Ishikawa (cell line): ENCODE results near the gene DMWD.

Experiments
- CEBPB ChIP-seq: IDR thresholded peaks from 2 replicates; pipeline ENCODE4 v1.6.1; 2012
- CREB1 ChIP-seq: IDR thresholded peaks from 2 replicates; pipeline ENCODE4 v1.6.1; 2012; ENCODE audit warnings: low read depth
- EGR1 ChIP-seq: IDR thresholded peaks from 2 replicates; pipeline ENCODE4 v1.6.1; 2012
- EP300 ChIP-seq: IDR thresholded peaks from 2 replicates; pipeline ENCODE4 v1.6.1; 2012; ENCODE audit warnings: borderline replicate concordance
- FOXM1 ChIP-seq: IDR thresholded peaks from 2 replicates; pipeline ENCODE4 v1.6.1; 2012; ENCODE audit warnings: low read depth, borderline replicate concordance
- NFIC ChIP-seq: IDR thresholded peaks from 2 replicates; pipeline ENCODE4 v1.6.1; 2012
- RAD21 ChIP-seq: IDR thresholded peaks from 2 replicates; pipeline ENCODE4 v1.6.1; 2012; ENCODE audit warnings: low read depth
- TAF1 ChIP-seq: IDR thresholded peaks from 2 replicates; pipeline ENCODE4 v1.6.1; 2012; ENCODE audit warnings: low read depth, mild to moderate bottlenecking
- TCF12 ChIP-seq: IDR thresholded peaks from 2 replicates; pipeline ENCODE4 v1.6.1; 2012; ENCODE audit warnings: low read depth
- TEAD4 ChIP-seq: IDR thresholded peaks from 2 replicates; pipeline ENCODE4 v1.6.1; 2012
- YY1 ChIP-seq: IDR thresholded peaks from 2 replicates; pipeline ENCODE4 v1.6.1; 2012; ENCODE audit warnings: low read depth
- ZBTB7A ChIP-seq: IDR thresholded peaks from 2 replicates; pipeline ENCODE4 v1.6.1; 2012; ENCODE audit warnings: low read depth
- TF ChIP-seq, protein P1 (sequence below): IDR thresholded peaks from 2 replicates; pipeline ENCODE4 v1.6.1; 2012
- TF ChIP-seq, protein P2 (sequence below): IDR thresholded peaks from 2 replicates; pipeline ENCODE4 v1.6.1; 2012; ENCODE audit warnings: low read depth, mild to moderate bottlenecking
- TF ChIP-seq, protein P3 (sequence below): IDR thresholded peaks from 2 replicates; pipeline ENCODE4 v1.6.1; 2012

DMWD gene

DNA sequence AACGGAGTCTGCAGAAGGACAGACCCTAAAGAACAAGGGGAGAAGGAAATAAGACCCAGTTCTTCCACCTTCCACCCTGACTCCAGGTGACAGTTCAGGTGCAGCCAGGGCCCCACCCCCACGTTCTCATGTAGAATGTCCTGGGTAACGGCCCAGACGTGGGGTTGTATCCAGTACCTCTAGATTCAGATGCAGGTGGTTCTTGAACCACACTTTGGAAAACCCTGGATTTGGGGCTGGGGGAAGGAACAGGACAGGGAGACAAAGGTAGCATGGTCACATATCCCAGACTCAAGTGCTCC, 12.5 kb downstream of the DMWD start:
- TF ChIP-seq CREB1 (no peak), EP300 (no peak), TEAD4 (no peak), TAF1 (no peak), YY1 (no peak), FOXM1 (no peak), TCF12 (no peak), RAD21 (no peak), EGR1 (no peak), CEBPB (no peak), NFIC (no peak), ZBTB7A (no peak)
- TF ChIP-seq, protein P1, sequence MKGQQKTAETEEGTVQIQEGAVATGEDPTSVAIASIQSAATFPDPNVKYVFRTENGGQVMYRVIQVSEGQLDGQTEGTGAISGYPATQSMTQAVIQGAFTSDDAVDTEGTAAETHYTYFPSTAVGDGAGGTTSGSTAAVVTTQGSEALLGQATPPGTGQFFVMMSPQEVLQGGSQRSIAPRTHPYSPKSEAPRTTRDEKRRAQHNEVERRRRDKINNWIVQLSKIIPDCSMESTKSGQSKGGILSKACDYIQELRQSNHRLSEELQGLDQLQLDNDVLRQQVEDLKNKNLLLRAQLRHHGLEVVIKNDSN, result no peak
- TF ChIP-seq, protein P2, sequence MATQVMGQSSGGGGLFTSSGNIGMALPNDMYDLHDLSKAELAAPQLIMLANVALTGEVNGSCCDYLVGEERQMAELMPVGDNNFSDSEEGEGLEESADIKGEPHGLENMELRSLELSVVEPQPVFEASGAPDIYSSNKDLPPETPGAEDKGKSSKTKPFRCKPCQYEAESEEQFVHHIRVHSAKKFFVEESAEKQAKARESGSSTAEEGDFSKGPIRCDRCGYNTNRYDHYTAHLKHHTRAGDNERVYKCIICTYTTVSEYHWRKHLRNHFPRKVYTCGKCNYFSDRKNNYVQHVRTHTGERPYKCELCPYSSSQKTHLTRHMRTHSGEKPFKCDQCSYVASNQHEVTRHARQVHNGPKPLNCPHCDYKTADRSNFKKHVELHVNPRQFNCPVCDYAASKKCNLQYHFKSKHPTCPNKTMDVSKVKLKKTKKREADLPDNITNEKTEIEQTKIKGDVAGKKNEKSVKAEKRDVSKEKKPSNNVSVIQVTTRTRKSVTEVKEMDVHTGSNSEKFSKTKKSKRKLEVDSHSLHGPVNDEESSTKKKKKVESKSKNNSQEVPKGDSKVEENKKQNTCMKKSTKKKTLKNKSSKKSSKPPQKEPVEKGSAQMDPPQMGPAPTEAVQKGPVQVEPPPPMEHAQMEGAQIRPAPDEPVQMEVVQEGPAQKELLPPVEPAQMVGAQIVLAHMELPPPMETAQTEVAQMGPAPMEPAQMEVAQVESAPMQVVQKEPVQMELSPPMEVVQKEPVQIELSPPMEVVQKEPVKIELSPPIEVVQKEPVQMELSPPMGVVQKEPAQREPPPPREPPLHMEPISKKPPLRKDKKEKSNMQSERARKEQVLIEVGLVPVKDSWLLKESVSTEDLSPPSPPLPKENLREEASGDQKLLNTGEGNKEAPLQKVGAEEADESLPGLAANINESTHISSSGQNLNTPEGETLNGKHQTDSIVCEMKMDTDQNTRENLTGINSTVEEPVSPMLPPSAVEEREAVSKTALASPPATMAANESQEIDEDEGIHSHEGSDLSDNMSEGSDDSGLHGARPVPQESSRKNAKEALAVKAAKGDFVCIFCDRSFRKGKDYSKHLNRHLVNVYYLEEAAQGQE, result no peak
- TF ChIP-seq, protein P3, sequence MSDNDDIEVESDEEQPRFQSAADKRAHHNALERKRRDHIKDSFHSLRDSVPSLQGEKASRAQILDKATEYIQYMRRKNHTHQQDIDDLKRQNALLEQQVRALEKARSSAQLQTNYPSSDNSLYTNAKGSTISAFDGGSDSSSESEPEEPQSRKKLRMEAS, result no peak

DNA sequence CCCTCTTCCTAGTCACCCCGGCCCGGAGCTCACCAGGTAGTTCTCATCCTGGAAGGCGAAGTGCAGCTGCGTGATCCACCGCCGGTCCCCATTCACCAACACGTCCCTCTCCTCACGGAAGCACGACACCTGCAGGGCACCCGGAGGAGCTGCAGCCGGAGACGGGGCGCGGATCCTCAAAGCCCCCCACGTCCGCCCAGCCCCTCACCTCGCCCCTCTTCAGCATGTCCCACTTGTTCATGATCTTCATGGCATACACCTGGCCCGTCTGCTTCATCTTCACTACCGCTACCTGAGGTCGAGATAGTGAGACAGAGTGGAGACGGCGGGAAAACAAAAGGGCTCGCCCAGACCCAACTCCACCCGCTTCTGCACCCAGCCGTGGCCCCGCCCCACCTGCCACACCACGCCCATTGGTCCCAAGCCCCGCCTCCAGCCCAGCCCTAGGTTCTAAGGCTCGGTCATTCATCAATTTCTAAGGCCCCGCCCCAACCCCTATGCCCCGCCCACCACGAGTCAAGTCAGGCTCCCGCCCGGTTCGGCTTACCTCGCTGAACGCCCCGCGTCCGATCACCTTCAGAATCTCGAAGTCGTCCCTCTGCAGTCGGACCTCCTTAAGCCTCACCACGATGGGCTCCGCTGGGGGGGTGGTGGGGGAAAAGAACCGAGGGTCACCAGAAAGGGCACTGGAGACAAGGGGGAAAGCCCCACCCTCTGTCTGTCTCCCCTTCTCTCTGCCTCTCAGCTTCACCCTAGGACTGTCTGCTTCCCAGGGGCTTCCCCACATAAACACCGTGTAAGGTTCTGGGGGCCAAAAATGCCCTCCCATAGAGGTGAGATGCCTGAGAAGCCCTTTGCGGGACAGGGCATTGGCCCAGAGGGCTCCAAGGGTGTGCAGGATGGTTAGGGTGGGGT, 13.2 kb downstream of the DMWD start:
- TF ChIP-seq YY1, result no peak
- TF ChIP-seq RAD21, result peak; percentile 52; the same call in 1 of the 2 replicates
- TF ChIP-seq, protein P3, result peak; percentile 22
- peak; percentile 99 for TF ChIP-seq ZBTB7A

DNA sequence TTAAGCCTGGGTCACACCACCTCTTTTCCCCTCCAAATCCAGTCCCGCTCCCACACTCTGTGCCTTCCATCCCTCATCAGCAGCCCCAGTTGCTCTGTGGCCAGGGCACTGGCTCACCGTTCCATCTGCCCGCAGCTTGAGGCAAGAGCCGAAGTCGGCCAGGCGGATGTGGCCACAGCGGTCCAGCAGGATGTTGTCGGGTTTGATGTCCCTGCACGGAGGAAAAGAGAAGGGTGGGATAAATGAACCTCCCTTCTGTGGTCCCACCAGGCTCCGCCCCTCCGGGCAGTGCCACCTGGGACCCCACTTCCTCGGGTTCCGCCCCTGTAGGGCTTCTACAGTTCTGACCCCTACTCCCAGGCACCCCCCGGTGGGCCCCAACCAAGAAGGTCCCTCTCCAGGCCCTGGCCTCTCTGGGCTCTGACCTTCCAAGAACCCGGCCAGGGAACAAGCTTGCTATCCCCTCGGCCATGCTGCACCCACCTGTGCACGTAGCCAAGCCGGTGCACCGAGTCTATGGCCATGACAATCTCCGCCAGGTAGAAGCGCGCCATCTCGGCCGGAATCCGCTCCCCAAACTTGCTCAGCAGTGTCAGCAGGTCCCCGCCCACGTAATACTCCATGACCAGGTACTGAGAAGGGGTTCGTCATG, 14.5 kb downstream of the DMWD start:
- TF ChIP-seq, protein P1, result no peak
- TF ChIP-seq FOXM1 (no peak), CREB1 (no peak), TEAD4 (no peak), NFIC (no peak), ZBTB7A (no peak), EGR1 (no peak), CEBPB (no peak), TAF1 (no peak), TCF12 (no peak), YY1 (no peak), EP300 (no peak), RAD21 (no peak)
- TF ChIP-seq, protein P2, result no peak
- TF ChIP-seq, protein P3, result no peak

DNA sequence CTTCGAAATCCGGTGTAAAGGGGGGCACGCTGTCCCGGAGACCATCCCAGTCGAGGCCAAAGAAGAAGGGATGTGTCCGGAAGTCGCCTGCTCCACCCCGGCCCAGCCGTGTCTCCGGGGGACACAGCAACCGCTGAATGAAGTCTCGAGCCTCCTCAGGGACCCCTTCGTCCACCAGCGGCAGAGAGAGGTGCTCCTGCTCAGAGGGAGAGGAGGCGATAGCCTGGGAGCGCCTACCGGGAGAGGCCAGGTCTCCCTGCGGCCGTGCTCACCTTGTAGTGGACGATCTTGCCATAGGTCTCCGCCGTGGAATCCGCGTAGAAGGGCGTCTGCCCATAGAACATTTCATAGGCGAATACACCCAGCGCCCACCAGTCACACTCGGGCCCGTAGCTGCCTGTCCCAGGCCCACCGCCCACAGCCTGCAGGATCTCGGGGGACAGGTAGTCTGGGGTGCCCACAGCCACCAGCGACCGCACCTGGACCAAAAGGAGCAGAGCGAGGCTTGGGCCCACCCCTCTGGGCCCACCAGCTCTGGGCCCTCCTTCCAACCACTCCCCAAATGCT, 15.2 kb downstream of the DMWD start:
- TF ChIP-seq EP300 (no peak), TCF12 (no peak)

DNA sequence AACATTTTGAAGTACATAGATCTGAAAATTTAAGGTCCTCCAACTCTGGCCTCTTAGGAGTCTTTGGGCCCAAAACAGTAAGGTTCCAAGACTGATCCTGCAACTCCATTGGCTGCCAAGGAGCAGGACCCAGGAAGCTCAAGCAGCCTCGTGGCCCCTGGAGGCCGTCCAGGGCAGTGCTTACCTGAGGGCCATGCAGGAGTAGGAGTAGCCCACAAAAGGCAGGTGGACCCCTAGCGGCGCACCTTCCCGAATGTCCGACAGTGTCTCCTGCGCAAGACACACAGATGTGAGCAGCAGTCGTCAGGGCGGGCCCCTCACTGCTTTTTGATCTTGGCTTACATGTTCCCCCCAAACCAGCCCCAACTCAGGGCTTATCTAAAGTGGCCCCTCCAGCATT, 17.9 kb downstream of the DMWD start:
- TF ChIP-seq TCF12 (no peak), CEBPB (no peak), TAF1 (no peak), EGR1 (no peak), RAD21 (no peak), FOXM1 (no peak), YY1 (no peak), CREB1 (no peak), TEAD4 (no peak), ZBTB7A (no peak), EP300 (no peak)
- TF ChIP-seq, protein P3, result no peak
- TF ChIP-seq, protein P1, result no peak
- TF ChIP-seq, protein P2, result no peak
